Right lobe of liver (tissue), 6 donors: Measurements from ENCODE around the gene SIDT2. TPM values are rescaled to one million over a fixed set of nuclear protein-coding genes. Genes with fewer than 3 reads are reported as not detected.
A peak's percentile ranks its signal among the peaks of the same experiment; 100 is the strongest.

Experiments
- ATAC-seq, 4 donors: fragments of 200-7000 bp; cut with Tn5 transposase; one replicate each; pipeline ENCODE4 v1.9.1; 2020; ENCODE audit warnings: mild to moderate bottlenecking in 4 of 4, moderate library complexity in 4 of 4
- DNase-seq, 3 donors: peaks; one replicate each; pipeline ENCODE4 v3.0.0-alpha.2; 2020
- H3K27ac ChIP-seq, 3 donors: fragments of 200-600 bp; one replicate each; pipeline ENCODE4 v1.8.0; 2022
- H3K27me3 ChIP-seq, 2 donors: fragments of 200-600 bp; one replicate each; pipeline ENCODE4 v1.8.0; 2022
- H3K36me3 ChIP-seq, 4 donors: fragments of 200-600 bp; sonication (generic) in 1 of 4; one replicate each; pipeline versions ENCODE4 v1.5.1 to v1.8.0; 2017 to 2022; ENCODE audit warnings: control low read depth in 1 of 4
- H3K4me1 ChIP-seq, 4 donors: fragments of 200-600 bp; sonication (generic) in 1 of 4; one replicate each; pipeline versions ENCODE4 v1.5.1 to v1.8.0; 2017 to 2022; ENCODE audit warnings: control low read depth in 1 of 4
- H3K4me3 ChIP-seq, 3 donors: fragments of 200-600 bp; one replicate each; pipeline ENCODE4 v1.8.0; 2022
- H3K9me3 ChIP-seq, 4 donors: fragments of 200-600 bp; sonication (generic) in 1 of 4; one replicate each; pipeline versions ENCODE4 v1.5.1 to v1.8.0; 2017 to 2022; ENCODE audit warnings: control low read depth in 1 of 4
- CTCF ChIP-seq, 4 donors: fragments of 200-600 bp in 3 of 4; fragments of 450-650 bp in 1 of 4; IDR thresholded peaks; one replicate each; pipeline versions ENCODE4 v1.5.1 to v1.8.0; 2016 to 2022; ENCODE audit warnings: antibody characterized with exemption in 4 of 4, mild to moderate bottlenecking in 2 of 4
- POLR2A ChIP-seq: fragments of 450-650 bp; IDR thresholded peaks from one replicate; pipeline ENCODE4 v1.6.1; 2017; ENCODE audit warnings: antibody characterized with exemption, mild to moderate bottlenecking
- WGBS: methylation state at CpG from one replicate; pipeline ENCODE4 v1.1.6; 2018; ENCODE audit warnings: low coverage, low lambda C conversion rate; ENCODE audit not compliant: insufficient coverage; ENCODE audit errors: missing lambda C conversion rate; 5-methylcytosine and 5-hydroxymethylcytosine counted together
- intact Hi-C, 2 donors: fragments of 100-400 bp; cut with DNase I; formaldehyde crosslinking; loops; one replicate each; pipeline versions ENCODE4 v1.11.2 to v1.14.1; 2022
- total RNA-seq, 6 experiments: library from RNA; depleted of rRNA in 2 of 6; stranded (reverse); fragments of >200 nt in 2 of 6; fragmentation: NEBNext Ultra II Directional in 3 of 6; extraction: Animal tissue kit (Norgen Biotek cat#: 25700) in 3 of 6; gene quantifications; one replicate each; pipeline versions ENCODE4 v1.1.0 to v1.2.4, GENCODE V29; 2016 to 2023
- donor health status: DM: no; HTN: yes; CAD: no.
- donor health status: DM: no; HTN: no; CAD: no.
- donor health status: DM: no; HTN: no; CAD: no.
- donor health status: DM: no; HTN: yes; CAD: no.
- donor health status: DM: no; HTN: yes; CAD: no.

The SIDT2 gene
- total RNA-seq, 6 experiments from 2014 or later = 24.6 to 49.9 (median 35.5) TPM

GRCh38 chr11:117219995-117220394, 41.5 kb downstream of the SIDT2 start:
- TF ChIP-seq POLR2A = no peak
- no peak for TF ChIP-seq CTCF (IDR thresholded peaks at IDR 0.05)
- peak overlapping the region in 1 of 3 donors; percentile 32 for H3K27ac ChIP-seq
- no peaks in the 10 kb centered on the region for H3K4me1 ChIP-seq
- H3K27me3 ChIP-seq = no peaks in the 10 kb centered on the region
- H3K4me3 ChIP-seq = no peak overlapping the region
- ATAC-seq (no peak), DNase-seq (no peak)
- no peaks in the 10 kb centered on the region for H3K9me3 ChIP-seq
- 81% methylated on average over 3 of the region's 4 CpGs for WGBS
- H3K36me3 ChIP-seq = peaks cover 0 to 49% (median 14%) of the 10 kb centered on the region in 4 donors
- intact Hi-C loops = loop anchor here in 1 of 2 donors (10.0 kb wide), 2 partner anchors 45 to 365 kb away; partner anchors contain the start of gene SIDT2

- Histone ChIP-seq H3K4me3 (no peak overlapping the region), H3K27me3 (no peaks in the 10 kb centered on the region), H3K36me3 (peaks cover 0 to 52% (median 14%) of the 10 kb centered on the region in 4 donors), H3K9me3 (no peaks in the 10 kb centered on the region), H3K27ac (peak overlapping the region in 2 of 3 donors; percentile 21 to 32), H3K4me1 (no peaks in the 10 kb centered on the region)
- ATAC-seq = peak in 3 of 4 donors; percentile 13 to 30 (median 24)
- DNase-seq = no peak
- WGBS = 60% methylated on average over 6 of the region's 9 CpGs
- TF ChIP-seq POLR2A (no peak), CTCF (IDR thresholded peaks at IDR 0.05) (no peak)
- intact Hi-C loops = loop anchor here in 1 of 2 donors (10.0 kb wide), 2 partner anchors 46 to 366 kb away; partner anchors contain the start of gene SIDT2
Observed at GRCh38 chr11:117220568-117220967, 42.0 kb downstream of the SIDT2 start.

- Histone ChIP-seq H3K27me3 (no peaks in the 10 kb centered on the region), H3K36me3 (peaks cover 0 to 53% (median 14%) of the 10 kb centered on the region in 4 donors), H3K4me1 (no peaks in the 10 kb centered on the region), H3K9me3 (no peaks in the 10 kb centered on the region), H3K27ac (peak overlapping the region in 2 of 3 donors; percentile 21 to 32), H3K4me3 (no peak overlapping the region)
- 81% methylated on average over 5 of the region's 7 CpGs for WGBS
- ATAC-seq (no peak), DNase-seq (no peak)
- intact Hi-C loops = loop anchor here in 1 of 2 donors (10.0 kb wide), 2 partner anchors 46 to 366 kb away; partner anchors contain the start of gene SIDT2
- no peak for TF ChIP-seq CTCF (IDR thresholded peaks at IDR 0.05)
- TF ChIP-seq POLR2A = no peak
Observed at GRCh38 chr11:117220999-117221774, 42.6 kb downstream of the SIDT2 start.

- H3K4me1 ChIP-seq = no peaks in the 10 kb centered on the region
- ATAC-seq (peak in 3 of 4 donors; percentile 33 to 45 (median 42)), DNase-seq (peak in 1 of 3 donors; percentile 45)
- H3K9me3 ChIP-seq = no peaks in the 10 kb centered on the region
- H3K27ac ChIP-seq = peak overlapping the region in 2 of 3 donors; percentile 4 to 21
- H3K27me3 ChIP-seq = no peaks in the 10 kb centered on the region
- TF ChIP-seq POLR2A (no peak), CTCF (IDR thresholded peaks at IDR 0.05) (no peak)
- no peak overlapping the region for H3K4me3 ChIP-seq
- WGBS = 68% methylated on average over 4 of the region's 7 CpGs
- H3K36me3 ChIP-seq = peaks cover 0 to 50% (median 14%) of the 10 kb centered on the region in 4 donors
- intact Hi-C loops = loop anchor here in 1 of 2 donors (10.0 kb wide), 2 partner anchors 47 to 367 kb away; partner anchors contain the start of gene SIDT2
Observed at GRCh38 chr11:117221775-117222517, 43.4 kb downstream of the SIDT2 start.
